HG03354 (cell line): ENCODE results near the gene CD69.
A peak's percentile ranks its signal among the peaks of the same experiment; 100 is the strongest.
"Not testable (repeated sequence)": the region's sequence is repeated elsewhere in the genome, so short reads cannot be mapped to it uniquely, and the experiment has no call there.

ENCODE experiments used
- ATAC-seq: cut with Tn5 transposase; IDR thresholded peaks from one replicate; pipeline ENCODE4 v1.9.1; 2021; ENCODE audit warnings: mild to moderate bottlenecking; ENCODE audit not compliant: unreplicated experiment, poor library complexity, severe bottlenecking

Gene CD69

GRCh38 chr12:9752145-9752933 is 8.4 kb downstream of the CD69 start:
- no peak for ATAC-seq

GRCh38 chr12:9751204-9752144 is 9.2 kb downstream of the CD69 start:
- no peak for ATAC-seq

DNA sequence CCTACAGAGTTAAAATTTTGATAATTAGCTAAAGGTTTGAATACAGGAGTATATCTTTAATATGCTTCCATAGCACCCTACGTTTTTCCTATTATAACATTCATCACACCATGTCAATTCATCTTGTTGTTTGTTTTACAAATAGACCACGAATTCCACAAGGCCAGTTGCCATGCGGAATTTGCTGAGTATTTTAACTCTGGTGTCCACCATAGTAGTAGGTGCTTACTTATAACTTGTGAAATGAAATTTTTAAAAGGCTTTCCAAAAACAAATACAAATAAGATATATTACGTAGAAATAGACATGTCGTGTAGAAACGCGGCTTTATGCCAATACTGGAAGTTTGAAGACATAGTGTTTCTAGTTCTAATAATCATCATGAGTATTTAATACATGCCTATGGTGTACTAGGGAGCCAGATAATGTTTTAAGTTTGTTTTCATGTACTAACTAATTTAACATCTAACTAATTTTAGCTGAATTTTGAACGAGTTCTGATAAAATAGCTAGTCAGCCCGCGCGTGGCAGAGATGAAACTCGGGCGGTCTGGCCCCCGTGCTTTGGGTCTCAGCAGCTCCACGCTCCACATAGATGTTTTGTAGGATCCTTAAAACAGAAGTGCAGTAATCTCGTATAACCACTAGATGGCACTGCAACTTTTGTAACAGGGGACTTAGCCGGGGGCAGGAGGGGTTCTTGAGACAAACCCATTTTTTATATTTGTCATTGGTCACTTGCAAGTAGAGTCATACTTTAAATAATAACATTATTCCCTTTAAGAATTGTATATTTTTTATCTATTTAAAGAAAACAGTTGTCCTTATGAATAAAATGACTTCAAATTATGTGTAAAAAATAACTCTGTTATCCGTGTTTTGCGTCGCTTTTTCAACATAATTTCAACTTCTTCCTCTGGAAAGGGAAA is 10.2 kb downstream of the CD69 start:
- ATAC-seq = peak; percentile 63

DNA sequence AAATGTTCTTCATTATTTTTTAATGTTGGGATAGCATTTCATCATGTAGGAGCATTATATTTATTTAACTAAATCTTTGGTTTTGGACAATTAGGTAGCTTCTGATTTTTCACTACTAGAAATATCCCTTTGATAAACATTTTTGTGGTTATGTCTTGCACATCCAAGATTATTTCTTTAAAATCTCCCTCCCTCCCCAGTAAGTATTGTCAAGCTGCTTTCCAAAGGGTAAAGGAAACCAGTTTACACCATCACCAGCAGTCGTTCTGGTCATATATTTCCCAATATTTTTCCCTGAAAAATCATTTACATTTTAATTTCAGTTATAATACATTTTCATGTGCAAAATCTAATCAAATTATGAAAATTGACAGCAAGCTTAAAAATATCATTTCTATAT is 11.1 kb downstream of the CD69 start:
- no peak for ATAC-seq

DNA sequence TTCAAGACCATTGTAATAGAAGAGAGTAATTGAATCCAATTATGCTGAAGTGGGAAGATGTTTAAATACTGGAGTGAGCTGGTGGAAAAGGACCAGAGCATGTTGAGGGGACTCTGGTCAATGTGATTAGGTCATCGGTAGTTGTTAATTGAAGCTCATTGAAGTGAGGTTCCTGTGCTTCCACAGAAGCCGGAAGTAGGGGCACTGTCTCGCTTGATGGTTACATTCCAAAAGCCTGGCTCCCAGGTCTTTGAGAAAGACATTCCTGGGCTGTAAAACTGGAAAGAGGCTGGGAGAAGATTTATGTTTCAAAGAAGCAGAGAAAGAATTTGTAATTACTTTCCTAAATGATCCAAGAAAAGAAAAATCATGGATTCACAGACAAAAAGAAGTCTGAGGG is 15.5 kb downstream of the CD69 start:
- ATAC-seq = no peak

- peak; percentile 45 for ATAC-seq
These were observed 18.0 kb downstream of the CD69 start for GRCh38 chr12:9742661-9743060.

DNA sequence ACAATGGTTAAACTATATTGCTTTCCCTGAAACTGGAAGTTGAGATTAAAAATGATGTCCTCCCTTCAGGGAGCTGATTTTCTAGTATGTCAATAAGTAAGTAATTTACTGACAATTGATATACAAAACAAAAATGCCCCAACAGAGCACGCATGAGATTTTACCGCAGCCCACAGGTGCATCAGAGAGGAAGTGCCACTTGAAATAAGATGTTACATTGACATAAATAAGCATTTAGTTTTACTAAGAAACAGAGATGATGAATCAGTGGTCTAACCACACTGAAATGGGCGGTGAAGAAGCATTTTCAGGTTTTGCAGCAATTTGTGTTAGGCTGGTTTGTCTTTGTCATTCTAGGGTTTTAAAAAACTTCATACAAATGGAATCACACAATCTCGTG is 19.0 kb downstream of the CD69 start:
- peak; percentile 80 for ATAC-seq

- no peak for ATAC-seq
These were observed 20.5 kb downstream of the CD69 start for GRCh38 chr12:9740106-9740750.

- not testable (repeated sequence) for ATAC-seq
These were observed 21.1 kb downstream of the CD69 start for GRCh38 chr12:9739404-9740105.

DNA sequence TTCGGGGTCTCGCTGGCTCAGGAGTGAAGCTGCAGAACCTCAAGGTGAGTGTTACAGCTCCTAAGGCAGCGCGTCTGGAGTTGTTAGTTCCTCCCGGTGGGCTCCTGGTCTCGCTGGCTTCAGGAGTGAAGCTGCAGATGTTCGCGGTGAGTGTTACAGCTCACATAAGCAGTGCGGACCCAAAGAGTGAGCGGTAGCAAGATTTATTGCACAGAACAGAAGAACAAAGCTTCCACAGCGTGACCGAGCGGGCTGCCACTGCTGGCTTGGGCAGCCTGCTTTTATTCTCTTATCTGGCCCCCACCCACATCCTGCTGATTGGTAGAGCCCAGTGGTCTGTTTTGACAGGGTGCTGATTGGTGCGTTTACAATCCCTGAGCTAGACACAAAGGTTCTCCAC is 21.8 kb downstream of the CD69 start:
- ATAC-seq = not testable (repeated sequence)

- ATAC-seq = peak; percentile 34
These were observed 23.6 kb downstream of the CD69 start for GRCh38 chr12:9736936-9737705.

DNA sequence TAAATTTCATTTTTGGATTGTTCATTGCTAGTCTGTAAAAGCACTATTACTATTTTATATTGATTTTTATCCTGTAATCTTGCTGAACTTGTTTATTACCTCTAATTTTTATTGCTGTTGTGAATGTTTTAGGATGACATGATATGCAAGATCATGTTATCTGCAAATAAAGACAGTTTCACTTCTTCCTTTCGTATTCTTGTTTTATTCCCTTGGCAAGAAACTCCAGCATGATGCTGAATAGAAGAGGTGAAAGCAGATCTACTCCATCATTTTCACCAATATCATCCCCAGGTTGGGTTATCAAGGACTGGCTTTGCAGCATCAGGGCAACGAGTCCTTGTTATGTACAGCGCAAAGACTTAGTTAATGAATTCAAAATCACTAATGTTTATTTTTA is 25.1 kb downstream of the CD69 start:
- no peak for ATAC-seq

DNA sequence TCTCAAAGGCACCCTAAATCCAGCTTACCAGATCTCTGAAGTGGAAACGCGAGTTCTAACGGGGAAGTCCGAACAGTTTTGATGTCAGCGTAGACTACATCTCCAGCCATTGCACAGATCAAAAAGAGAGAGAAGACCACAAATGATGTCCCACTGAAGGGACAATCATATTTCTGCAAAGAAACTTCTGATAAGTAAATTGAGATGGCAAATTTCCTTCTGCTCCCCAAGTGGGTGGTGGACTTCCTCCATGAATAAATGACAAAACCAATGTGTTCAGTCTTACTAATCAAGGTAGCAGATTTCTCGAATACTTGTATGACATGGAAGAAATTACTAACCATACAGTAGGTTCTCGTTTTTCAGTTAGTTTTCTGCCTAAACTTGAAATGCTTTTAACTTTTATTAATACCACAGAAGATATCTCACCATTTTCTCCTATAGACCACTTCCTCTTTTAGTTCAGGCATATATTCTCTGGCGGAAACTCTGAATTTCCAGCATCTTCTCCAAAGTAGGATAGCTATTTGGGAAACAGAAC is 27.7 kb downstream of the CD69 start, which contains the start of gene CLECL1:
Gene CLECL1 (minus strand): TSS at position 177 of the 541 bp plus-strand sequence.
- peak; percentile 45 for ATAC-seq

GRCh38 chr12:9731797-9732196 is 28.9 kb downstream of the CD69 start:
- ATAC-seq = peak; percentile 53

DNA sequence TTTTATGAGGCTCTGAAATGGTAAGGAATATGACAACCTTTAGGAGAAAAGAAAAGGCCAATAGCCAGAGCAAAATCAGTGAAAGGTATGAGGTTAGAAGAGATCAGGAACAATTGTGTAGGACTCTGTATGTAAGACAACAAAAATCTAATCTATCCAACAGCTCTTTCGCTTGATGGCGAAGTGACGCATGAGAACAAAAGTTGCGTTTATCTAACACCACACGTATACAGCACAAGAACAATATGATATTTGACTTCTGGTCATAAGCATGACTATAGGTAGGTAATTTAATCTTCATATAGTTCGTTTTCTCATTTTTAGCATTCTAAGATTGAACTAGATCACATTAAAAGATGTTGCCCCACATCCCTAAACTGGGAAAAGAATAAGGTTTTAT is 29.3 kb downstream of the CD69 start:
- ATAC-seq = no peak

DNA sequence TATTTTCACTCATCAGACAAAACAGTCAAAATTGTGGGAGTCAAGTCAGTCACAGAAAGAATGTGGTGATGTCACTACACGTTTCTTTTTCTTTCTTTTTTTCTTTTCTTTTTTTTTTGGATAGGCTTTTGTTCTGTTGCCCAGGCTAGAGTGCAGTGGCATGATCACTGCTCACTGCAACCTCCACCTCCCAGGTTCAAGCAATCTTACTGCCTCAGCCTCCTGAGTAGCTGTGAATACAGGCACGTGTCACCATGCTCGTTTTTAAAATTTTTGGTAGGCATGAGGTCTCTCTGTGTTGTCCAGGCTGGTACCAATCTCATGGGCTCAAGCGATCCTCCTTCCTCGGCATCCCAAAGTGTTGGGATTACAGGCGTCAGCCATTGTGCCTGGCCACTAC is 30.1 kb downstream of the CD69 start:
- no peak for ATAC-seq

DNA sequence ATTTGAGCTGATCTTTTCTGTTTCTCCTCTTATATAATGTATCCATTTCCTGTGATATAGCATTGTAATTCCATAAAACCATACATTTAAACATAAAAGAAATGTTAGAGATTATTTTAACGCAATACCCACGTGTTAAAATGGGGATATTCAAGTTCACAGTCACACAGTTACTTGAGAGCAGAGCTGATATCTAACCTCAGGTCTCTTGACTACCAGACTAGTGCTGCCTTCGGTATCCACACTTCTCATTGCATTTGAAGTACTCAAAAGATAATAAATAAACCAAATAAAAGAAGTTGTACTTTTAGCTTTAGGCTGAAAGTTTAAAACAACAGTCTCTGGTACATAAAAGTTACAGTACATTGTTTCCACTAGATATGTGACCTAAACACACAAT is 30.7 kb downstream of the CD69 start:
- no peak for ATAC-seq

GRCh38 chr12:9729082-9729481 is 31.6 kb downstream of the CD69 start:
- ATAC-seq = no peak
